ENCODE data around the gene TACC2.

TACC2 gene

DNA sequence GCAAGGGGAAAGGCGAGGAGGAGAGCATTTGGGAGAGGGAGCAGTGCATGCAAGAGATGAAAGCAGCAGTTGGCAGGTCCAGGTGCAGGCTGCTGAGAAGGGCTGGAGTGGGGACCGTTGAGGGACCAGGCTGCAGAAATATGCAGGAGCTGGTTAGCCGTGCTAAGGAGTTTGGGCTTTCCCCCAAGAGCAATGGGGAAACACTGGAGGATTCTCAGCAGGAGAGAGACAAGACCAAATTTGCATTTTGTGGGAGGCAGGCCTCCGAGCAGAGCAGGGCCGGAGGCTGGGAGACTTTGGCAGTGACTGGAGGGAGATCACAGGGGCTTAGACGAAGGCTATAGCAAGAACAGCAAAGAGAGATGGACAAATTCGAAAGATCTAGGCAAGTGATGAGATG is 293.9 kb downstream of the TACC2 start:
- no peak for DNase-seq

DNA sequence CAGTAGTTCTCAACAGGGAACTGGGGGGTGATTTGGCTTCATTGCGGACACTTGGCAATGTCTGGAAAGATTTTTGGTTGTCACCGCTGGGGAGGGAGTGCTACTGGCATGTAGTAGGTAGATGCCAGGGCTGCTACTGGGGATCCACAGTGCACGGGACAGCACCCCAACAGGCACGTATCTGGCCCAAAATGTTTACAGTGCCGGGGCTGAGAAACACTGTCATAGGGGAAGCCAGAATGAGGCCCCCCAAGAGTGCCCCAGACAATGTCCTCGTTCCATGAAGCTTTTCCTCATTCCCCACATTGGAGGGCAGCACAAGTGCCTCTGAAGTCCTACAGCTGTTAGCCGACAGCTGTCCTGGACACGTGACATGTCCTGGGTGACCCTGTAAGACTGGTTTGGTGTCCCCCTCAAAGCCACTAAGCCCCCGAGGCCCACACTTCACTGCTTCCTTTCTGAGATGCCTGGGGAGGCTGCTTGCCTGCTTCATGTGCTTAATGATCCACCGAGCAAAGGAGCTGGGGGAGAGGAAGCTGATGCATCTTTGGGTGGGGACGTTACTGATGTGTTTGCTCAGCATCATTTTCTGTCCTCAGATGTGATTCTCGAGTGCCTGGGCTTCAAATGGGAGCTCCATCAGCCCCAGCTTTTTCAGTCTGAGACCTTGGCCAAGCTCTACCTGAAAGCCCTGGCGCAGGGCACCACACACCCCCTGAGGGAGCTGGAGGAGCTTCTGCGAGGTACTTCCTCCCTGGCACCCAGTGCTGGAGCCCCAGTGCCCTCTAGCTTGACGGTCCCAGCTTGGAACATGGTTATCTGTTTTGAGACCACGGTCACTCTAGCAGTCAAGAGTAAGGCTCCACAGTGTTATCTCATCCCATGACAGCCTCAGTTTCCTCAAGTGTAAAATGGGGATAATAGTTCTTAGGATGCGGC is 296.8 kb downstream of the TACC2 start:
- no peak for DNase-seq

- peak; percentile 46 for DNase-seq
Observed at GRCh38 chr10:122286867-122287266, 297.9 kb downstream of the TACC2 start.

GRCh38 chr10:122287570-122287969 is 298.6 kb downstream of the TACC2 start:
- no peak for DNase-seq

GRCh38 chr10:122288262-122288661 is 299.3 kb downstream of the TACC2 start:
- DNase-seq, result no peak

DNA sequence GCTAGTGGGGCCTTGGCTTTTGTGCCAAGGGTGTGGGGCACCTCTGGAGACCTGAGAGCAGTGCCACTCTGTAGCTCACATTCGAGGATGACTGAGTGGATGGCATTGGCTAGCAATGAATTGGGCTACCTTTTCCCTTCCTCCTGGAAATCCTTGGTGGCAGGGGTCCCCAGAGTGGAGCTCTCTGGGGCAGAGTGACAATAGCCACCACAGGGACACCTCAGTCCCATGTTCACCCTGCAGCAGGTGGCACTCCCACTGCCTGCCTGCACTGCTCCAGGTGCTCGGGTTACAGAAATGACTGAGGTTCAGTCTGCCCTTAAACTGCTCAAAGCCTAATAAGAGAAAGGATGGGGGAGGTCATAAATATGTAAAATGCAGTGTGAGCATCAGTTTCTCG is 300.0 kb downstream of the TACC2 start:
- no peak for DNase-seq

- no peak for DNase-seq
Observed at GRCh38 chr10:122290334-122290733, 301.4 kb downstream of the TACC2 start.

DNA sequence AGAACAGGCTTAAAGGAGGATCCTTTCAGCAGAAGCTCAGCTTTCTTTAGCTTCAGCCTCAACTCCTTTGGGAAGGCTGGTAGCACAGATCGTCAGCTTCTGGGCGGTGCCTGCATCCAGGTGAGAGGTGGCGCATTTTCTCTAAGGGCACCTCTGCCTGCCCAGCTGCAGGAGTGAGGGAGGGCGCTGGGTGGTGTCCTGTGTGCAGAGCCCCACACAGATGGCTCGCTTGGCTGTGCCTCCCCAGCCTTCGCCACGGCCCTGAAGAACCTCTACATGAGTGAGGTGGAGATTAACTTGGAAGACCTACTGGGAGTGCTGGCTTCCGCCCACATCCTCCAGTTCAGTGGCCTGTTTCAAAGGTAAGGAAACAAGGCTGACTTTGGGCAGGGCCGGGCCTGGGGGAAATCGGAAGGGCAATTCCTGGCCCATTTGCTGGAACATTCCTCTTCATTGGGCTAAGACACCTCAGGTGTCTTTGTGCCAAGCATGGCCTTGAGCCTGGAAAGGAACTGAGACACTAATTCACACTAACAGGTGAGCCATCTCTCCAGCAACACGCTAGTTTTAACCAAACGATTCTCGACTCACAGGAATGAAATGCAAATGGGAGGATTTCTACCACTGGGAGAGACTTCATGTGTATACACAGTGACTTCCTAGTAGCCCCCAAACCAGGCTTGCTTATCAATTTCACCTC is 302.0 kb downstream of the TACC2 start:
- DNase-seq, result no peak

DNA sequence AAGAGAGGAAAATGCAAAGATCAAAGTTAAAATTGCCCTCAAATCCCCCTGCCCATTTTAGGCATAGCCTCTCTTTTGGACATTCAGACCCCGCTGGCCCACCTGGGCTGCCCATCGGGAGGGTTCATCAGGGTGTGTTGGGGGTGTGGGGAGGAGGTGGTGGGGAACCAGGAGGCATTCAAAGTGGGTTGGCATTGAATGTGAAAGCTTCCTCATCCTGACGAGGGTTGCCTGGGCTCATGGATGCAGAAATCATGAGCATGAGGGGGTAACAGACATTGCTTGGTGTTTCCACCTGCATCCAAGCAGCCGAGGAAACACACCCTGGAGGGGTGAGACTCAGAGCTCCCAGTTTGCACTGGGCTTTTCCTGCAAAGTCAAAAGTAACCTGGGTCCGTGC is 302.8 kb downstream of the TACC2 start:
- no peak for DNase-seq

- no peak for DNase-seq
Observed at GRCh38 chr10:122292376-122292775, 303.4 kb downstream of the TACC2 start.

DNA sequence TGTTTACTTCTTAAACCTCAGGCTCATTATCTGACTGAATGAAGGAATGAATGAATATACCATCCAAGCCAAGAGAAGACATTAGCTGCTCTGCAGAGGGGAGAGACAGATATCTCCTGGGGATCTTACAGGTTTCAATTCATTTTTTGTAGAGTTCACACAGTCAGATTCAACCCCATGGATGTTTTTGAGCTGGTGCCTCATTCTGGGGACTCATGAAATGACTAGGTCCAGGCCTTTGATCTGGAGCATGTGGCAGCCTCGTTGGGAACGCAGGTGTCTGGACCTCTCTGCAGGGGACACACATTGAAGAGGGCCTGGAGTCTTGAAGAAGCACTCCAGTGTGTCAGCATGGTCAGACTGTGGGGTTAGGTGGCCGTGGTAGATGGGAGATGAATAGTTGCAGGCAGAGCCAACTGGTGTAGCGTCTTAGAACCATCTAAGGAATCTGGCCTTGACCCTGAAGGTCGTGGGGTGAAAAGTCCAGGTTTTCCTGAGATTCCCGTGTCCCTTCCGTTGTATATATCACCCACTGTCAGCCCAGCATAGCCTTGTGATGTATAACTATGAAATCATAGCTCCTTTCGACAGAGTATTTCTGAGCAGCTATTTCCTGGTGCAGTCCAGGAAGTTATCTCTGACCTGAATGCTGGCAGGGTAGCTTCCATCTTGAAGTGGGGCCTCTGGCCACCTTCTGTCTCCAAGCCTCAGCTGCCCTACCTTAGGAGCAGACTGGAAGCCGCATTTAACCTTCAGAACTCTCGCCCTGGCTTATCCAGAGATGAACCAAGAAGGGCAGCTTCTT is 304.4 kb downstream of the TACC2 start:
- no peak for DNase-seq

DNA sequence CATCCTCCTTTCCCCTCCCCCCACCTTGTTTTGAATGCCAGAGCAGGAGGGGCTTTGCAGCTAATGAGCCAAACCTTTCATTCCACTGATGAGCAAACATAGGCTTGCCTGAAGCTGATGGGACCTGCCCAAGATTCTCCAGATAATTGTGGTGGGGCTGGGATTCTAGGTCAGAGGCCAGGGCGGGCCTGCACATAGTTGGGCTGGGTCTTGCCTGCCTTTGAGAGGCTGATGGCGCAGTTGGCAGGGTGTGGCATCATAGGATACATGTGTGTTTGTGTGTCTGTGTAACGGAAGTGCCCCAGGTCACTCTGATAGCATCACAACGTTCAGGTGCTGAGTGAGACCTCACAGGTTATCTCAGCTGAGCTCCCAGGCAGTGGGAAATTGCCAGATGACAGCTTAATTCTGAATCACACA is 305.0 kb downstream of the TACC2 start:
- DNase-seq, result no peak

GRCh38 chr10:122294511-122295450 is 305.8 kb downstream of the TACC2 start:
- DNase-seq, result no peak

DNA sequence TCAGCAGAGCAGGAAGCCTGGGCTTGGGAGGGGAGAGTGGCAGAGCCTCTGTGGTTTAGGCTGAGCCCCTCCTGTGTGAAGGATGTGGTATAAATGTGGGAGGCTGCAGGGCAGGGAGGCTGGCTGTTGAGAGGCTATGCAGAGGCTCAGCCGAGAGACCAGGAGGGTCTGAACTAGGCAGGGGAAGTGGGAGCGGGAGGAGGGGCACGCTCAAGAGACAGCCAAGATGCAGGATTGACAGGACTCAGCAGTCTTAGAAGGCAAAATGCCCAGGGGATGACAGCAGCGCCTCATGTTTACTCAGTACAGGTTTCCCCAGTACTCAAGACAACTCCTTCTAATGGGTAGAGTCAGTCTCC is 306.5 kb downstream of the TACC2 start:
- DNase-seq, result no peak

- no peak for DNase-seq
Observed at GRCh38 chr10:122296363-122297120, 307.6 kb downstream of the TACC2 start.

DNA sequence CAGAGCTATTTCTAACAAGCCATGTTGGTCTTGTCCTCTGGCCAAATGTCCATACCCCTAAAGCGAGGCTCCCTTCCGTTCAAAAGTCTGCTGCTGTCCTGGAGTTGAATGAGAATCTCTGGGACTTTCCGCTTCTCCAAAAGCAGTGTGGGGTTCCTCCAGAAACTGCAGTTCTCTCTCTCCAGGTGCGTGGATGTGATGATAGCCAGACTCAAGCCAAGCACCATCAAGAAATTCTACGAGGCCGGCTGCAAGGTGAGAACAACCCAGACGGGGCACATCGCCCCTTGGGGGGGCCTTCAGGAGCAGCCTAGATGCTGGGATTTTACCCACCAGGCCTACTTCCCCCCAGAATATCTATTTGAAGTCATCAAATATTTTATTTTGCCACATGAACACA is 308.6 kb downstream of the TACC2 start:
- DNase-seq, result no peak

GRCh38 chr10:122298206-122298597 is 309.2 kb downstream of the TACC2 start:
- DNase-seq, result no peak

DNA sequence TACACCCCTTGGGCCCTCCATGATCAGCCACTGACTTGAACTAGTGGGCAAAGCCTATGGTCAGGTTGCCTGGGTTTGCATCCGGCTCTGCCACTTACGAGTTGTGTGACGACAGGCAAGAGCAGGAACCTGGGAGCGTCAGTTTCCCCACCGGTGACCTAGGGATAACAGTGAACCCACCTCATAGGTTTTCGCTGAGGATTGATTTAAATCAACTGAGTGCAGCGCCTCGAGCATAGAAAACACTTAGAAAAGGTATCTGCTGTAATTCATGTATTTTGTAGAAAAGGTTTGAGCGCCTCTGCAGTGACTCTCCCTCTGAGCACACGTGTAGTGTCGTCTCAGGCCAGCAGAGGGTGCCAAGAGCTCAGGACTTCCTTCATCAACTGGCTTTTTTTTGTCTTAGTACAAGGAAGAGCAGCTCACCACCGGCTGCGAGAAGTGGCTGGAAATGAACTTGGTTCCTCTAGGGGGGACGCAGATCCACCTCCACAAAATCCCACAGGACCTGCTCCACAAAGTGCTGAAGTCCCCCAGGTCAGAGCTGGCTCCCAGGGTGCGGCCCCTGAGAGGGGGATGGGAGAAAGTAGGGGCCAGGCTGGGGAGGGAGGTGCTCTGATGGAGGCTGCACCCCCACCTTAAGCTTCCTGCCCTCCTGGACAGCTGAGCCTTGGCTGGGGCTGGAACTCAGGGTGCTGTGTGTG is 309.8 kb downstream of the TACC2 start:
- DNase-seq, result peak; percentile 77

DNA sequence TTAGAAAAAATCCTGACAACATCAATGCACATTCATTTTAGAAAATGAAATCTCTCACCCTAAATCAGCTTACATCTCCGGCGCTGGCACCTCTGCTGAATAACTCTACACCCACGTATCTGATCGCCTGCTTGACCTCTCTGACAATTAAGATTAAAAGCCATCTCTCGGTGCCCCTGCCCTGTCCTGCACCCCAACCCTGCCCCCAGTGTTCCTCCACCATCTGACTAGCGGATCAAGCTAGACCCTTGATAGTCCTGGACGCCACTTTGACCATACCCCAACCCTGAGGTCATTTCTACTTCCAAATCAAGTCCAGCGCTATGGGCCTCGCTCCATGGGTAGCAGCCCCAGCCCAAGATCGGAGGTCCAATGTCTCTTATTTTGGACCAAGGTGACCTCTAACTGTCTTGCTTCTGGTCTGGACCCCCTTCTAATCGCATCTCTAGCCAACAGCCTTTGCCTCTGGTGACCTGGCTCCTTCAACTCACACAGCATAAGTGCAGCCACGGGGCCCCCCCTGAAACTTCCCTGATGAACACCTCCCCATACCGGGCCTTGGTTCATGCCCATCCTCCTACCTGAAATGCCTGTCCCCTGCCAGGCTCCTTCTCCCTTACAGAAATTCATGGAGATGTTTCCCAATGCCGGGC is 310.6 kb downstream of the TACC2 start:
- DNase-seq, result no peak

Data from HCEC 1CT (cell line).